Measurements from ENCODE around the gene POLR2L.

Gene POLR2L

DNA sequence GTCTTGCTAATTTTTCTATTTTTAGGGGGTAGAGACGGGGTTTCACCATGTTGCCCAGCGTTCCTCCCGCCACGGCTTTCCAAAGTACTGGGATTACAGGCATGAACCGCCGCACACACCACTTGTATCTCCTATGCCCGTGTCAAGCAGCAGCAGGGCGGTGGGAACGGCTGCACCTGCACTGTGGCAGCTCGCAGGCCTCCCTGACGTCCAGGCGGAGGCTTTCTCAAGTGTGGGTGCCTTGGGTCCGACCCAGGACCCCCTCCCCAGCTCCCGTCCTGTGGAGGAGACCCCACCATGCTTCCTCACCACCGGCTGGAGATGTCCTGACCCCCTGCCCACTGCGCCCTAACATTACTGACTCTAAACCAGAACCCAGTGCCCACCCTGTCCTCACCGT, 26.1 kb upstream of the POLR2L start:
- no peak for DNase-seq

DNA sequence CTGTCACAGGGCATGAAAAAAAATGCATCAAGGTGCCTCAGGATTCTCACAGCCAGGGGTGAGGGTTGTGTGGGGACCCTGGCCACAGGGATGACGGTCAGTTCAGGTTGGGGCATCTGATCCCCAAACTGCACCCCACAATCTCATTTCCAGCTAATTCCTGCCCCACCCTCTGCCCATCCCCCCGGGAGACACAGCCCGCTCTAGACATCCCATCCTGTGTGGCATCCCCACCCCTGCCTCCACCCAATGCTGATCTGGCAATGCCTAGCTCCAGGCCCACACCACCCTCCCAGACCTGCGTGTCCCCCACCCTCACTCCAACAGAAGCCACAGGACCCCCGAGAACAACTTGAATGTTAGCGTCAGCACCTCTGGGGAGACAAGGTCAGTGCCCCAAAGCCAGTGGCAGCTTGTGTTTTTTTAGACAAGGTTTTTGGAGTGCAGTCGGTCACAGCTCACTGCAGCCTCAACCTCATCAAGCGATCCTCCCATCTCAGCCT, 25.6 kb upstream of the POLR2L start:
- no peak for DNase-seq

DNA sequence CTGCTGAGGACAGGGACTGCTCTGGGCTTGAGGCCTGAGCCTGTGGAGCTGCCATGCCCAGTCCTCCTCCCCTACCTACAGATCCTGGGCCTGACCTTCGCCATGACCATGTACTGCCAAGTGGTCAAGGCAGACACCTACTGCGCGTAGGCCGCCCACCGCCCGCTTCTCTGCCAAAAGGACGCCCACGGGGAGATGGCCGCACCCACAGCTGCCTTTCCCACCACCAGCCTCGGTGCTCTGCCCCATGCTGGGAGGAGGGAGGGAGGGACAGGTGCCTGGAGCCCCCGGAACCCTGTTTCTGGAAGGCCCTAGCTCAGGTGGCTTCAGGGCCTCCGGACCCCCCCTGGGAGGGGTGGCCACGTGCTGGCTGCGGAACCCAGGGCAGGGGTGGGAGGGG, 24.2 kb upstream of the POLR2L start:
- no peak for DNase-seq

DNA sequence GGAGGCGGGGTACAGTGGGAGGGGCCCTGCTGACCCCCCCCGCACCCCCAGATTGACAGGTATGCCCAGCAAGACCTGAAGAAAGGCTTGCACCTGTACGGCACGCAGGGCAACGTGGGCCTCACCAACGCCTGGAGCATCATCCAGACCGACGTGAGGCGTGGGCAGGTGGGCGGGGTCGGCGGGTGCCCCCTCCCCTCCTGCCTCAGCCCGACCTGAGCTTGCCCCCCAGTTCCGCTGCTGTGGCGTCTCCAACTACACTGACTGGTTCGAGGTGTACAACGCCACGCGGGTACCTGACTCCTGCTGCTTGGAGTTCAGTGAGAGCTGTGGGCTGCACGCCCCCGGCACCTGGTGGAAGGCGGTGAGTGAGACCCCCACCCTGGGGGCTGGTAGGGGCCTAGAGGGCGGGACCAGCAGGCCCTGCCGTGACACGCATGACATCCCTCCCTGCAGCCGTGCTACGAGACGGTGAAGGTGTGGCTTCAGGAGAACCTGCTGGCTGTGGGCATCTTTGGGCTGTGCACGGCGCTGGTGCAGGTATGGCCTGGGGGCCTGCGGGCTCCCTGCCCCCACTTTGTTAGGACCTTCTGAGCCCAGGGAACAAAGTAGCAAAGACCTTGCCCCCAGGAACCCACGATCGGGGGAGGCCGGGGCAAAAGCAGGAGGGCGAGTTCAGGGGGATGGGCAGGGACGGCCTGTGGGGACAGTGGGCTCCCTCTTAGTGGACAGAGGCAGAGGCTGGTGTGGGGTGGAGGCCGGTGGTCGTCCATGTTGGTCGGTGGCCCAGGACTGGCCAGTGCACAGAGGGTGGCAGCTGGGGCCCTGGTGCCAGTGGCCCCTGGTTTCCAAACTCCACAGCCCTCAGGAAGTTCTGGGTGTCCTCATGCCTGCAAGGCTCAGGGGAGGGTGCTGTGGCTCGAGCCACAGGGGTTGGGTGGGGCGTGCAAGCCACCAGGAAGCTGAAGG, 23.4 kb upstream of the POLR2L start:
- no peak for DNase-seq

DNA sequence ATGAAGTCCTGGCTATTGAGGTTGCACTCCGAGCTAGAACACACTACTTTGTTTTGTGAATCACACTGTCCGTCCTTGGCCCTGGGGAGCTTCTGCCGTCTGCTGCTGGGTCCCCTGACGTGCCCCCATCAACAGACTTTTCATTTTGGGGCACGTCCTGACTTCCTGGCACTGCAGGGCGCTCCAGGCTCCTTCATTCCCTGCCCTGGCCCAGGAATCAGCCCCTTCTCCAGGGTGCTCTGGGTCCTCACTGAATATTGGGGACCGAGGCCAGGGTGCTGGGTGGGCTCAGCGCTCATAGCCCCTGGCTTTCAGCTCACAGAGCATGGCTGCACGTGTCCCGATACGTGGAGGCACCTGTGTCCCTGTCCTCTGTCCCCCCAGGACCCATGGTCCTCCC, 22.6 kb upstream of the POLR2L start:
- no peak for DNase-seq

DNA sequence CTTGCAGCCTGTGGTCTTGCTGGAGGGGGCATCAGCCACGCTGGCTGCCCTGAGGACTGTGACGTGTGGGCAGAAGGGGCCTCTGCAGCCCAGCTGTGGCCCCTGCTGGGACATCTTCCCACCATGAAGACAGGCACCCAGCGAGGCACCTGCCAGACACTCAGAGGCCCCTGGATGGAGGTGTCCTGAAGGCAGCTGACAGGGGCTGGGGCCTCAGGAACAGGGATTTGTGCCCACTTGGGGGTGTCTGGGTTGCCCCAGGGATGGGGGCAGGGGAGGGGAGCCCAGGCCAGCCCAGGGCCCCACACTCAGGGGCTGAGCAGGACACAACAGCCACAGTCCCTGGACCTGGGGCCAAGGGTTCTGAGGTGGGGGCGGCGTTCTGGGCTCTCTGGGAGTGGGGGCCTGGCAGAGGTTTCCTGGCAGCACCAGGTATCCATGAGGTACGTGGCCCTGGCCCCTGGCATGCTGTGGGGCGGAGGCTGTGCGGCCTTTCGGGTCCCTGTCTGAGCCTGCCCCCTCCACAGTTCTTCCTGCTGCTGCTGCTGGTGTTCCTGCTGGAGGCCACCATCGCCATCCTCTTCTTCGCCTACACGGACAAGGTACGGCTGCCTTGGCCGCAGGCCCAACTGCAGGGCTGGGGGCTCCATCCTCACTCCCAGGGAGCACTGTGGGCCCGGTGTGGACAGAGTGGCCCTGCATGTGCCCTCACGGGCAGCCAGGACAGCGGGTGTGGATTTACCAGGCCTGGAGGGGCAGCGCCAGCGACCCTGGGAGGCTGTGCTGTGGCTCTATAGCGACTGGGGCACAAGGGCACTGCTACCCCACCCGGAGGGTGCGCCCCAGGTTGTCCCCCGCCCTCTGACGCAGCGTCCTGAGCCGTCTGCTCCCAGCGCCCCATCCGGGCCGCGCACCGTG, 21.8 kb upstream of the POLR2L start:
- DNase-seq: no peak

DNA sequence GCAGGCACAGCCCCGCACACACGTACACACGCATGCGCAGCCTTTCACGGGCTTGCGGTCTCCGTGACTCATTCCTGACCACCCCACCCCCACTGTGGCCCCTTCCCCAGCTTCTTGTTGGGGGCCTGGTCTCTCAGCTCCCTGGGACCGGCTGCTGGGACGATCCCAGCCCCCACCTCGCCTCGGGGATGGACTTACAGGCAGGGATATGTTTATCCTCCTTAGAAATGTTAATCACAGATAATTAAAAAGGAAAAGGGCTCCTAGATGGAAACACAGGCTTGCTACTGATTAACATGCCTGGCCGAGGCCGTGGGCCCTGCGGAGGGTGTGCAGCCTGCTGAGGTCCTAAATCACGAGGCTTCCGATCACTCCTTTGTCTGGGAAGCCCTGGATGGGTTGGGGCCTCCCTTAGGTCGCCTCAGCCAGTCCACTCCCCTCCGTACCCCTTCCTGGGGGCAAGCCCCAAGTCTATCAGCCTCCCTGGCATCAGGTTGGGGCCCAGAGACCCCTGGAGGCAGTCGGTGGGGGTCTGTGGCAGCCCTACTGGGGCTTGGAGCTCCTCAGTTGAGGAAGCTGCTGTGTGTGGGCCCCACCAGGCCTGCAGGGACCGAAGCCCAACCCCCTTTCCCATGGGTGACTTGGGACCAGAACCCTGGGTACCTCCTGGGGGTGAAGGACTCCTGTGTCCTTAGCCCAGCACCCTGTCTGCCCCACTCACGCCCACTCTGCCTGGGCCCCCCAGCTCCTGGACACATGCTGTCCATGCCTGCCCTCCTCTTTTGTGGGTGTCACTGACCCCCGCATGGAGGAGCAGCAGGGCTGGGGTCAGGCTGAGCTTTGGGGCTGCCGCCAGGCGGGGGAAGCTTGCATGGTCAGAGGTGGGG, 20.9 kb upstream of the POLR2L start:
- DNase-seq: no peak

DNA sequence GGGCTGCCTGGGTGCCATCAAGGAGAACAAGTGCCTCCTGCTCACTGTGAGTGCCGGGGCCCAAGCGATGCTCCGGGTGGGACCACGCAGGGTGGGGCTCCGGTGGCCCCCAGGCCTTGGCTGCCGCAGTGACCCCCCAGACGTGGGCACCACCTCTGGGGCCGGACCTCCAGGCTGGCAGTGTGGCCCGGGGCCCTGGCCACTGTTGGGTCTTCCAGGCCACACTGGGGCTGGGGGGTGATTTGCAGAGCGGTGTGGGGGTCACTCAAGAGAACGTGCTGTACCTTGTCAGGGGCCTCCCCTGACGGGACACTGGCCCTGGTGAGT, 20.3 kb upstream of the POLR2L start:
- DNase-seq: no peak

DNA sequence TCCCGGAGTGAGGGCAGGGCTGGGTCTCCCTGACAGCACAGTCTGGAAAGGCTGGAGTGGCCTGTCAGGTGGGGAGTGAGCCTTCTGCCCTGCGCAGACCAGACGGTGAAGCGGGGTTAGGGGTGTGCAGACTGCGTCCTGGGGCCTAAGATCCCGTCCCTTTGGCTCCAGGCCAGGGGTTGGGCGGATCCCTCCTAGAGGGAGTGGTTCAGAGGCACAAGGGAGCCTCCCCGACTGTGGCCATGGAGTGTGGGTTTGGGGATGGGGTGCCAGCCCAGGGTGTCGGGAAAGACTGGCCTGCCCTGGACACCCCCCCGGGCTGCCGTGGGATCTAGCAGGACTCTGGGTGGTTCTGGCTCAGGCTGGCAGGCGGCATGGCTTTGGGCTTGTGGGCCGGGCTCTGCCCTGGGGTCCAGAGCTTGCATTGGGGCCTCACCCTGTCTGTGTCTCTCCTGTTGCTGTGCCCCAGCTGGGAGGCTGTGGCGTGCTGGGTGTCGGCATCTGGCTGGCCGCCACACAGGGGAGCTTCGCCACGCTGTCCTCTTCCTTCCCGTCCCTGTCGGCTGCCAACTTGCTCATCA, 19.8 kb upstream of the POLR2L start:
- DNase-seq: no peak

DNA sequence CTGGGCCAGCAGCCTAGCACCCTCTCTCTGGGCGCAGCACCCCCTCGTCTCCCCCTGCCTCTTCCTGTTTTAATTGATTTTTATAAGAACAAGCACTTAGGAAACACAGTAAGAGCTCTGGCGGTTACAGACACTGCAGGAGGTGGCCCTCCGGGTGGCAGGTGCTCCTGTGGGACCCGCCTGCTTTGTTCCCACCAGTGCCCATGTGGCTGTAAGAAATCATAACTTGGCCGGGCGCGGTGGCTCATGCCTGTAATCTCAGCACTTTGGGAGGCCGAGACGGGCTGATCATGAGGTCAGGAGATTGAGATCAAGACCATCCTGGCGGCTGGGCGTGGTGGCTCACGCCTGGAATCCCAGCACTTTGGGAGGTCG, 18.8 kb upstream of the POLR2L start:
- no peak for DNase-seq

DNA sequence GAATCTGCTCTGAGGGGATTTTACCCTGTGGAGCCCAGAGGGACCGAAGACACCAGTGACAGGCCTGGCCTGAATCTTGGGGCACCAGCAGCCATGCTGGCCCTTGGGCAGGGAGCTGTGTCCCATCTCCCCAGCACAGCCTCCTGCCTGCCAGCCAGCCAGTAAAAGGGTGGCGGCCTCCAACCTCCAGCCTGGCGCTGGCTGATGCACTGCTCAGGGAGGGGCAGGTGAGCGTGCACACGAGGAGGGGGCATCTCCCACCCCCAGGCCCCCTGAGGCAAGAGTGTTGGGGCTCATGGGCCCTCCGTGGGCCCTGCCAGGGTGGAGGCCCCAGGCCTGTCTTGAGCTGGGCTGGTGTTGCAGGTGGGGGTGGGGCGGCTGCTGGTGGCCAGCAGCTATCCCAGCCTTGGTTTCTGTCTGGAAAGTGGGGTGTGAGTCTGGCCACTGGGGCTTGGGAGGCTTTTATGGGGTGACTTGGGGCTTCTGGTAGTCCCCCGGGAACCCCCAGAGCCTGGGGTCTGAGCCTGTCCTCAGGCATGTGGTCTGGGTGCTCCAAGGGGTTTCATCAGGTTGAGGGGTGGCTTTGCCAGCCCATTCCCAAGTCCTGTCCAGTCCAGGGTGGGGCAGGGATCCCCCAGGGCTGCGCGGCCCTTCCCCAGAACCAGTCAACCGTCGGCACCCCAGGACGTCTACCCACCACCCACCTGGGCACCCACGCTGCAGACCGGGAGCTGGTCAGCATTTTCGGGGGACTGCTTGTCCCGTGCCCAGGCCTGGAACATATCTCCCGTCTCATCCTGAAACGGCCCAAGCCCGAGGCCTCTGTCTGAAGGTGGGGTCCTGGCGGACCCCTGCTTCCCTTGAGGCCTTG, 18.1 kb upstream of the POLR2L start:
- no peak for DNase-seq

DNA sequence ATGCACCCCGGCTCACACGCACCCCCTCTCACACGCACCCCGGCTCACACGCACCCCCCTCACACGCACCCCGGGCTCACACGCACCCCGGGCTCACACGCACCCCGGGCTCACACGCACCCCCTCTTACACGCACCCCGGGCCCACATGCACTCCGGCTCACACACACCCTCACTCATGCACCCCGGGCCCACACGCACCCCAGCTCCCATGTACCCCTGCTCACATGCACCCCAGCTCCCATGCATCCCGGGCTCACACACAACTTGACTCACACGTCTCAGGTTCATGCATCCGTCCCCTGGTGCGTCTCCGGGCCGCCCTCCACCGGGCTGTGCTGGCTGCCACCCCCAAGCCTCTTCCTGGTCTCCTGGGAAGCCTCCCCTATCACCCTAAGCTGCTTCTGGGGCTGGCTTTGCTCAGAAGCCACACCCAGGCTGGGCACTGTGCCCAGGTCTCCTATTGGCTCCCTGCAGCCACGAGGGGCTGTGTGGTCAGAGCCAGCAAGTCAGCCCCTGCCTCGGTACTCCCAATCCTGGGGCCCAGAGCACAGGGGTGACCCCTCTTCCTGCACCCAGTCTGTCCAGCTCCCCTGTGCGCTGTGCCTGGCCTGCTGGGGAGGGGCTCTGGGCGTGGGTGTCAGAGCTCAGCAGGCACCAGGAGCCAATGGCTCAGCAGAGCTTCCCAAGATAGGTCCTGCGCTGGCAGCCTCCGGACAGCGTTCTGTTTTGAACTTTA, 17.2 kb upstream of the POLR2L start:
- DNase-seq: no peak

DNA sequence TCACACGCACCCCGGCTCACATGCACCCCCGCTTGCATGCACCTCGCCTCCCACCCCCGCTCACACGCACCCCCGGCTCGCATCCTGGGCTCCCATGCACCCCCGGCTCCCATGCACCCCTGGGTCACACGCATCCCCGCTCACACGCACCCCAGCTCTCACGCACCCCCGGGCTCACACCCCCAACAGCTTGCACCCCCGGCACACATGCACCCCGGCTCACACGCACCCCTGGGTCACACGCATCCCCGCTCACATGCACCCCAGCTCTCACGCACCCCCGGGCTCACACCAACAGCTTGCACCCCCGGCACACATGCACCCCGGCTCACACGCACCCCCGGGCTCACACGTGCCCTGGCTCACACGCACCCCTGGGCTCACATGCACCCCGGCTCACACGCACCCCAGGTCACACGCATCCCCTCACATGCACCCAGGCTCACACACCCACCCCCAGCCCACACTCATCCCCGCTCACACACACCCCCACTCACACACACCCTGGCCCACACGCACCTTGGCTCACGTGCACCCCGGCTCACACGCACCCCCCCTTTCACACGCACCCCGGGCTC, 16.5 kb upstream of the POLR2L start:
- no peak for DNase-seq

DNA sequence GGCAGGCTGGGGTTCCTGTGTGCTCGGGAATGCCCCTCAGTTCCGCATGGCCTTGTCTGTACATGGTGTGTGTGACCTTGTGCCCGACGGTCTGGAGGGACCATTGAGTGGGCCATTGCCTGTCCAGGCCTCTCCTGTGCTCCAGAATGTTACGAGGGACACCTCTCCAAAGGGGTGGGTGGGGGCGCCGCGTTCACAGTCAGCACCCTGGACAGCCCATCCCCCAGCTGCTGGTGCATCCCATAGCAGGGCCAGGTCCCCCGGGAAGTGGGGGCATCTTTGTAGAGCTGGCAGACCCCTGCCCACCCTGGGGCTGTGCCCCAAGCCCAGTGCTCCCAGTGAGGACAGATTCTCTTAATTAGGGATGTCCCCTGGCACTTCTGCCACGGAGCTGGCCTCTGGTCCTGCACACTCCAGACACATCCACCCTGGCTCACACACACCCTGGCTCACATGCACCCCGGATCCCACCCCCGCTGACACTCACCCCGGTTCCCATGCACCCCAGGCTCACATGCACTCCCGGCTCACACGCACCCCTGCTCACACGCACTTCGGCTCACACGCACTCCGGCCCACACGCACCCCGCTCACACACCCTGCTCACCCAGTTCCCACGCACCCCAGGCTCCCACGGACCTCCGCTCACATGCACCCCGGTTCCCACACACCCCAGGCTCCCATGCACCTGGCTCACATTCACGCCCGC, 15.9 kb upstream of the POLR2L start:
- no peak for DNase-seq

DNA sequence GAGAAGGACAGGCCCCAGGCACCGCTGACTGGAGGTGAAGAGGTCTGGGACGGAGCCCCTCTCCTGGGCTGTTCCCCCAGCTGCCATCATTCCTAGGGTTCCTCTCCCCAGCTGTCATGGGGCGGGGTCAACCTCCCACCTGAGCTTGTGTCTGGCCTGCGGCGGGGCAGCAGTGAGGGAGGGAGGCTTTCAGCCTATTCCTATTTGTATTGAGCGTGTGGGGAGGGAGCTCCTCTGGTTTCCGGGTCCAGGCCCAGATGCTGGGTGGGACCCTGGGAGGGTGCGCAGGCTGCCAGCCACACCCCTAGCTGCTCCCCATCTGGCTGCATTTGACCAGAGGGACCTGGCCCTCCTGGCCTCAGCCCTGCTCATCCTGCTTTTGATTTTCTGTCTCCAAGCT, 14.1 kb upstream of the POLR2L start:
- no peak for DNase-seq

DNA sequence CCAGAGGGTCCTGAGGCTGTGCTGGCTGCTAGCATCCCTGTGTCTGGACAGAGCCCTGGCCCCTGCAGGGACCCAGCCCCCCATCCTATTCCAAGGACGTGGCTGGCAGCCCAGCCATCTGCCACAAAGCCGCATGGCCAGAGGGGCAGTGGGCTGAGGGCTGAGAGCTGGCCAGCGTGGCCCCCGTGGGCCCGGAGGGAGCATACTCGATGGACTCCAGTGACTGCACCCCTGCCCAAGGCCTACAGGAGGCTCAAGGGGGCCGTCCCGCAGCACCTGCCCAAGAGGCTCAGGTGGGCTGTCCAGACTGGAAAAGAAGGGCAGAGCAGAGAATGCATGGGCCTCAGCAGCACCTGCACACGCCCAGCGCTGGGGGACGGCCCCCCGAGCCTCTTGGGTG, 13.5 kb upstream of the POLR2L start:
- no peak for DNase-seq

DNA sequence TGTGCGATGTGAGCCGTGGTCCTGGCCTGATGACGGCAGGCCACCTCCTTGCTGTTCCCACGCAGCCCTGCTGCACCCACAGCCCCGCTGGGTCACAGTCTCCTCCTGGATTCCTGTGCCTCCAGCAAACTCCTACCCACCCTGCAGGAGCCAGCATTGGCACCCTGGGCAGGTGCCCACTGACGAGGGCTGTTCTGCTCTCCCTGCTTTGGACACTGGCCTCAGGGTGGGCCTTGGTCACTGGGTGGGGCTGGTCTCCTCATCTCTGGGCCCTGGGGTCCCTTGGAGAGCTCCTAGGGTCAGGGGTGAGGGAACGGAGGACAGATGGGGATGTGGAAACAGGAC, 13.0 kb upstream of the POLR2L start:
- no peak for DNase-seq

DNA sequence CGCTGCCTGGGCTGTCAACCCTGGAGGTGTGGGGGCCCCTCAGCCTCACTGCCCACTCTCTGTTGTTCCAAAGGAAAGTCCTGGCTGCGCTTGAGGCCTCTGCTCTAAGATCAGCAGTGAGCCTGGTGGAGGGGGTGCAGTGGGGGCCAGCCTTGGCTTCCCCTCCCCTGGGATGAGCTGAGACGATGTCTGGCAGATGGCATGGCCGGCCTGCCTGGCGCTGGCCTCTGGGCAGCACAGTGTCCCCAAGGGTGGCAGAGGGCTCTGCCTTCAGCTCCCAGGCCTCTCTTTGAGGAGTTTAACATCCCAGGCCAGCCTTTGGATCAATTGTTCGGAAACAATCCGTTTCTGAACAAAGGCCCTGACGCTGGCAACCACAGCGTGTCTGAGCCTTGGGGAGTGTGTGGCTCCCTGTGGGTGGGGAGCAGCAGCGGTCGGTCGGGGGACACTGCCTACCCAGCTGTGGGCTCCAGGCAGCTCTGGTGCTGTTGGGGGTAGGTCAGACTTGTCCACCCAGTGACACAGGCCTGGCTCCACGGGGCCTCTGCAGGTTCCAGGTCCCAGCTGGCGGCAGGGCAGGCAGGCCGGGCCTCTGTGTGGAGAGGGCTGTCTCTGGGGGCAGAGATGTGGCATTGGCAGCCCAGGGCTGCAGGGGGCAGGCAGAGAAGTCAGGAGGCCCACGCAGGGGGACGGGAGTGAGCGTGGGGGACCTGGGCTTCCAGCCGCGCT, 12.4 kb upstream of the POLR2L start:
- DNase-seq: no peak

Measured in inflammatory macrophage (primary cell).